ENCODE results near the gene SMIM33. TPM values are rescaled to one million over a fixed set of nuclear protein-coding genes. Genes with fewer than 3 reads are reported as not detected.

The SMIM33 gene
- total RNA-seq, 1 experiment from 2014 or later = not detected

DNA sequence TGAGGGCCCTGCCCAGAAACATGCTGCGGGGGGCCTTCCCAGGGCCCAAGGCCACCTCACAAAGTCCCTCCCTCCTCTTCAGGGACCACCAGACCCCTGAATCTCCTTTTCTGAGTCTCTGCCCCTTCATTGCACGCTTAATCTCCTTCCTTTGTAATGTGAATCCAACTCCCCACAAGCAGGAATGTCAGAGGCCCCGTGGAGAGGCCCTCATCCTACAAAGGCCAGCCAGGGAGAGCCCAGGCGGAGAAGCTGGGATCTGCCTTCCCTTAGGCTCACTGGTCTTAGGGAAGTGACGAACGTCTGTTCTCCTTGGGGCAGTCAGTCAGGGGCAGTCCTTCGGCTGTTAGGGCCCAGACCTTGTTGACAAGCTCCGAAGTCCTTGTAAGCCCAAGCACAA, 2.3 kb downstream of the SMIM33 start:
- peak overlapping the region; percentile 93 to 95 (median 93); a peak in 6 of 7 replicates for H3K27ac Mint-ChIP-seq

More for the DNA sequence above, 2.3 kb downstream of the SMIM33 start:
- H2AK5ac ChIP-seq (ENCODE audit: insufficient read length, low read length) = no peak overlapping the region
- H3K79me1 ChIP-seq (ENCODE audit: insufficient read depth, low read depth, low read length, poor library complexity, severe bottlenecking) = no peaks in the 10 kb centered on the region
- H3K4me2 ChIP-seq (ENCODE audit: insufficient read depth, insufficient read length, low read length) = no peak overlapping the region
- H3K23ac ChIP-seq (ENCODE audit: insufficient read length, low read depth, low read length) = no peak overlapping the region
- H3K4me1 Mint-ChIP-seq = peaks cover 48 to 59% of the 10 kb centered on the region in 2 experiments
- H3K9me3 ChIP-seq (ENCODE audit: control insufficient read depth, low read depth, low read length) = no peaks in the 10 kb centered on the region
- no peak overlapping the region for H2AFZ ChIP-seq (ENCODE audit: low read length)
- H4K5ac ChIP-seq (ENCODE audit: insufficient read length, low read depth, low read length) = no peak overlapping the region
- no peaks in the 10 kb centered on the region for H3K23me2 ChIP-seq (ENCODE audit: insufficient read length, low read depth, low read length, poor library complexity, severe bottlenecking)
- no peak overlapping the region for H2BK12ac ChIP-seq (ENCODE audit: insufficient read length, low read depth, low read length)
- no peaks in the 10 kb centered on the region for H3K36me3 Mint-ChIP-seq (ENCODE audit: insufficient read depth in 1 of 3, low read depth in 3 of 3)
- WGBS (ENCODE audit: extremely low coverage, insufficient read length, low lambda C conversion rate) = no CpG with 5 or more reads among the region's 8 CpGs
- no peak overlapping the region for H2BK5ac ChIP-seq (ENCODE audit: insufficient read length, low read length)
- H3K27ac ChIP-seq (ENCODE audit: insufficient read length, low read depth, low read length) = no peak overlapping the region
- H3K9ac ChIP-seq (ENCODE audit: extremely low read depth, insufficient read length, low read length) = no peak overlapping the region
- H4K20me1 ChIP-seq (ENCODE audit: control insufficient read depth, insufficient read depth, insufficient read length) = no peaks in the 10 kb centered on the region
- H3K27me3 Mint-ChIP-seq (ENCODE audit: low read depth) = peaks cover 7% of the 10 kb centered on the region
- no peak overlapping the region for H4K91ac ChIP-seq (ENCODE audit: insufficient read length, low read depth, low read length)
- H4K8ac ChIP-seq (replicated peaks; ENCODE audit: insufficient read length, low read depth, low read length) = no peak overlapping the region
- H3K4ac ChIP-seq (ENCODE audit: low read depth, low read length) = no peak overlapping the region
- no peak overlapping the region for H2BK20ac ChIP-seq (ENCODE audit: low read depth, low read length, poor library complexity, severe bottlenecking)
- peak overlapping the region; percentile 70; the same call in 1 of the 2 replicates for H3K14ac ChIP-seq (ENCODE audit: insufficient read depth, low read length)
- H3K79me2 ChIP-seq (ENCODE audit: insufficient read depth, low read length) = no peaks in the 10 kb centered on the region
- peak; percentile 81 for DNase-seq
- no peaks in the 10 kb centered on the region; a peak in 1 of 5 replicates for H3K9me3 Mint-ChIP-seq
- TF ChIP-seq, protein P1, sequence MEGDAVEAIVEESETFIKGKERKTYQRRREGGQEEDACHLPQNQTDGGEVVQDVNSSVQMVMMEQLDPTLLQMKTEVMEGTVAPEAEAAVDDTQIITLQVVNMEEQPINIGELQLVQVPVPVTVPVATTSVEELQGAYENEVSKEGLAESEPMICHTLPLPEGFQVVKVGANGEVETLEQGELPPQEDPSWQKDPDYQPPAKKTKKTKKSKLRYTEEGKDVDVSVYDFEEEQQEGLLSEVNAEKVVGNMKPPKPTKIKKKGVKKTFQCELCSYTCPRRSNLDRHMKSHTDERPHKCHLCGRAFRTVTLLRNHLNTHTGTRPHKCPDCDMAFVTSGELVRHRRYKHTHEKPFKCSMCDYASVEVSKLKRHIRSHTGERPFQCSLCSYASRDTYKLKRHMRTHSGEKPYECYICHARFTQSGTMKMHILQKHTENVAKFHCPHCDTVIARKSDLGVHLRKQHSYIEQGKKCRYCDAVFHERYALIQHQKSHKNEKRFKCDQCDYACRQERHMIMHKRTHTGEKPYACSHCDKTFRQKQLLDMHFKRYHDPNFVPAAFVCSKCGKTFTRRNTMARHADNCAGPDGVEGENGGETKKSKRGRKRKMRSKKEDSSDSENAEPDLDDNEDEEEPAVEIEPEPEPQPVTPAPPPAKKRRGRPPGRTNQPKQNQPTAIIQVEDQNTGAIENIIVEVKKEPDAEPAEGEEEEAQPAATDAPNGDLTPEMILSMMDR (conservative IDR thresholded peaks at IDR 0.05) = no peak
- peaks cover 5% of the 10 kb centered on the region; the same call in 1 of the 2 replicates for H3K4me1 ChIP-seq (ENCODE audit: insufficient read depth, low read length)
- no peak overlapping the region; a peak in 1 of 5 replicates for H3K4me3 Mint-ChIP-seq
- no peak overlapping the region for H2BK15ac ChIP-seq (ENCODE audit: low read depth, low read length)
- H3K56ac ChIP-seq (ENCODE audit: insufficient read length, low read depth, low read length) = no peak overlapping the region
- no peak overlapping the region for H3T11ph ChIP-seq (ENCODE audit: low read length)
- no peak overlapping the region for H2BK120ac ChIP-seq (ENCODE audit: low read depth, low read length, poor library complexity, severe bottlenecking)
- H3K18ac ChIP-seq (ENCODE audit: insufficient read length, low read depth, low read length) = peak overlapping the region; percentile 10
- no peaks in the 10 kb centered on the region for H3K27me3 ChIP-seq (ENCODE audit: insufficient read depth, low read length)
